MCF 10A (cell line): Measurements from ENCODE around the gene GLIPR1L2. TPM values are rescaled to one million over a fixed set of nuclear protein-coding genes. Genes with fewer than 3 reads are reported as not detected.
A peak's percentile ranks its signal among the peaks of the same experiment; 100 is the strongest.

Source experiments
- BruUV-seq: library from RNA; stranded (reverse); fragments of 400-500 nt; replicated peaks from 2 replicates; lab custom pipeline; 2021; lab: Mats Ljungman, UMichigan
- CTCF ChIA-PET: fragments of 300-600 bp; sonication (Branson Sonifier 250); formaldehyde crosslinking; extraction: SDS; loops from one replicate; lab custom pipeline; 2021; ENCODE audit warnings: antibody characterized with exemption, inconsistent platforms; lab: Yijun Ruan, JAX
- POLR2A ChIA-PET: fragments of 300-600, 350-650 bp; sonication (Branson Sonifier 250); formaldehyde crosslinking; extraction: SDS; loops from one replicate; lab custom pipeline; 2020; ENCODE audit warnings: antibody characterized with exemption, inconsistent platforms; lab: Yijun Ruan, JAX
- DNase-seq: peaks from one replicate; pipeline ENCODE4 v3.0.0-alpha.2; 2018; ENCODE audit not compliant: unreplicated experiment
- H3K27ac Mint-ChIP-seq: one replicate; pipeline ENCODE4 v1.8.0; 2022; ENCODE audit warnings: mild to moderate bottlenecking, low read depth, mixed read lengths; ENCODE audit not compliant: unreplicated experiment
- H3K27me3 Mint-ChIP-seq: one replicate; pipeline ENCODE4 v1.8.0; 2022; ENCODE audit warnings: mixed read lengths; ENCODE audit not compliant: insufficient read depth, unreplicated experiment
- H3K36me3 Mint-ChIP-seq: one replicate; pipeline ENCODE4 v1.8.0; 2022; ENCODE audit warnings: mild to moderate bottlenecking, moderate library complexity, mixed read lengths; ENCODE audit not compliant: insufficient read depth, unreplicated experiment
- H3K4me1 Mint-ChIP-seq: one replicate; pipeline ENCODE4 v1.8.0; 2022; ENCODE audit warnings: mixed read lengths; ENCODE audit not compliant: insufficient read depth, unreplicated experiment
- H3K4me3 Mint-ChIP-seq: one replicate; pipeline ENCODE4 v1.8.0; 2022; ENCODE audit warnings: mild to moderate bottlenecking, moderate library complexity, mixed read lengths; ENCODE audit not compliant: unreplicated experiment
- H3K9me3 Mint-ChIP-seq: one replicate; pipeline ENCODE4 v1.8.0; 2022; ENCODE audit warnings: mixed read lengths; ENCODE audit not compliant: unreplicated experiment
- CTCF ChIP-seq: fragments of 200-600 bp; IDR thresholded peaks from one replicate; pipeline ENCODE4 v1.8.0; 2022; ENCODE audit warnings: antibody characterized with exemption, mild to moderate bottlenecking; ENCODE audit not compliant: unreplicated experiment
- intact Hi-C: fragments of 100-400 bp; cut with micrococcal nuclease; formaldehyde crosslinking; loops from 2 replicates; pipeline ENCODE4 v1.14.1; 2022
- total RNA-seq: library from RNA; stranded (reverse); gene quantifications from 2 replicates; pipeline ENCODE4 v1.2.3, GENCODE V29; 2022

GLIPR1L2 gene
- total RNA-seq, 1 experiment from 2014 or later, result 0.23 TPM

GRCh38 chr12:75419841-75420240 is 29.0 kb downstream of the GLIPR1L2 start:
- no peak for DNase-seq
- TF ChIP-seq CTCF, result no peak
- H3K36me3 Mint-ChIP-seq, result no peaks in the 10 kb centered on the region
- peaks cover 12% of the 10 kb centered on the region for H3K9me3 Mint-ChIP-seq
- ChIA-PET CTCF (interaction anchor here (1.1 kb wide), 1 partner anchor 18 kb away, joined by 3 read pairs; no protein-coding TSS in a partner anchor), POLR2A (no interaction called here)
- no peaks in the 10 kb centered on the region for H3K4me1 Mint-ChIP-seq
- no peaks in the 10 kb centered on the region for H3K27me3 Mint-ChIP-seq
- no peak overlapping the region for H3K27ac Mint-ChIP-seq
- H3K4me3 Mint-ChIP-seq, result no peak overlapping the region
- intact Hi-C loops, result no loop called here
- no TSS peak for BruUV-seq

GRCh38 chr12:75427491-75427890 is 36.6 kb downstream of the GLIPR1L2 start:
- Mint-ChIP-seq H3K9me3 (peaks cover 54% of the 10 kb centered on the region), H3K36me3 (peaks cover 6% of the 10 kb centered on the region), H3K4me1 (no peaks in the 10 kb centered on the region), H3K27me3 (no peaks in the 10 kb centered on the region), H3K4me3 (no peak overlapping the region), H3K27ac (no peak overlapping the region)
- ChIA-PET POLR2A (interaction anchor here (1.1 kb wide), 1 partner anchor 32 kb away, joined by 3 read pairs; no protein-coding TSS in a partner anchor), CTCF (interaction anchor here (0.6 kb wide), 1 partner anchor 42 kb away, joined by 4 read pairs; no protein-coding TSS in a partner anchor)
- BruUV-seq, result no TSS peak
- TF ChIP-seq CTCF, result no peak
- DNase-seq, result no peak
- intact Hi-C loops, result no loop called here

GRCh38 chr12:75428767-75429166 is 37.9 kb downstream of the GLIPR1L2 start:
- no peak for DNase-seq
- peaks cover 58% of the 10 kb centered on the region for H3K9me3 Mint-ChIP-seq
- POLR2A ChIA-PET, result interaction anchor here (0.6 kb wide), 1 partner anchor 83 kb away, joined by 3 read pairs; the partner anchor contains the start of gene KRR1
- intact Hi-C loops, result no loop called here
- H3K4me1 Mint-ChIP-seq, result no peaks in the 10 kb centered on the region
- CTCF ChIA-PET, result interaction anchor here (1.0 kb wide), 1 partner anchor 11 kb away, joined by 3 read pairs; no protein-coding TSS in a partner anchor
- peaks cover 6% of the 10 kb centered on the region for H3K36me3 Mint-ChIP-seq
- no peaks in the 10 kb centered on the region for H3K27me3 Mint-ChIP-seq
- no peak overlapping the region for H3K27ac Mint-ChIP-seq
- H3K4me3 Mint-ChIP-seq, result no peak overlapping the region
- BruUV-seq, result no TSS peak
- TF ChIP-seq CTCF, result no peak

- peaks cover 34% of the 10 kb centered on the region for H3K9me3 Mint-ChIP-seq
- CTCF ChIA-PET, result interaction anchor here (0.6 to 1.1 kb wide), 2 partner anchors 33 to 49 kb away, joined by 3 read pairs; no protein-coding TSS in a partner anchor
- BruUV-seq, result no TSS peak
Observed at GRCh38 chr12:75432924-75433323, 42.0 kb downstream of the GLIPR1L2 start.

More at GRCh38 chr12:75432924-75433323, 42.0 kb downstream of the GLIPR1L2 start:
- DNase-seq, result no peak
- Mint-ChIP-seq H3K36me3 (peaks cover 6% of the 10 kb centered on the region), H3K27ac (peak overlapping the region; percentile 42), H3K27me3 (no peaks in the 10 kb centered on the region), H3K4me3 (no peak overlapping the region), H3K4me1 (no peaks in the 10 kb centered on the region)
- POLR2A ChIA-PET, result no interaction called here
- TF ChIP-seq CTCF, result no peak
- intact Hi-C loops, result no loop called here
